GM06990 (cell line): ENCODE results near the gene GOLT1A.

Experiments
- DNase-seq: peaks from one replicate; pipeline ENCODE4 v3.0.0-alpha.2; 2011; ENCODE audit not compliant: insufficient read length; ENCODE audit errors: extremely low read depth
- H3K27me3 ChIP-seq: replicated peaks from 2 replicates; pipeline ENCODE4 v1.6.0; 2011; ENCODE audit warnings: low read length; ENCODE audit not compliant: control insufficient read depth, insufficient read depth
- H3K36me3 ChIP-seq: 2 replicates; pipeline ENCODE4 v1.5.1; 2011; ENCODE audit warnings: low read length; ENCODE audit not compliant: control insufficient read depth, insufficient read depth
- H3K4me3 ChIP-seq: replicated peaks from 2 replicates; pipeline ENCODE4 v1.5.1; 2011; ENCODE audit warnings: low read depth, mild to moderate bottlenecking, control low read depth, low read length
- TF ChIP-seq, protein P1 (sequence below): IDR thresholded peaks from 2 replicates; pipeline ENCODE4 v1.5.1; 2011; ENCODE audit warnings: low read length, control low read depth, mild to moderate bottlenecking, inconsistent platforms; ENCODE audit not compliant: insufficient read depth, poor library complexity, severe bottlenecking

GOLT1A gene

DNA sequence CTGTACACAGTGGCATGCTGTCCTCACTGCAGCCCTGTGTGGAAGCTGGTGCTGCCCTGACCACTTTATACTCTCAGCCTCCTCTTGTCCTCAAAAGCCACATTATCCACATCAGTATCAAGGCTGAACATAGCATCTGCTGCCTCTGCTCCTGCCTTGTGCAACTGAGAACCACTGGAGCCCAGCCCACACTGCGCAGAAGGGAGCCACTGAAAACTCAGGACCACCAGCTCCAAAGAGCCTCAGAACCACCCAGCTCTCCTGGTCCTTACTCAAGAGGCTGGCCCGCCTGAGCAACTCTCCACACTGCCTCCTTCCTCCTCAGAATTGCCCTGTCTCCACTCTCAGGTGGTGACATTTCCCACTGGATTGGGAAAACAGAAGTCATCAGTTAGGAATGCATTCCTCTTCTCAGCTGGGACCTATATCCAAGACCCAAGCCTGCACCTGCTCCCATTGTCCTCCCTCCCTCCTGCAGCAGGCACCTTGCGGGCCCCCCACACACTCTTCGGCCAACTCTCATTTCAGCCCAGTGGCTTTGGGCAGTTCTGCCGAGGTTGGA is 10.5 kb downstream of the GOLT1A start:
- Histone ChIP-seq H3K27me3 (no peaks in the 10 kb centered on the region; the same call in none of the 2 replicates), H3K36me3 (no peaks in the 10 kb centered on the region), H3K4me3 (no peak overlapping the region)
- TF ChIP-seq, protein P1, sequence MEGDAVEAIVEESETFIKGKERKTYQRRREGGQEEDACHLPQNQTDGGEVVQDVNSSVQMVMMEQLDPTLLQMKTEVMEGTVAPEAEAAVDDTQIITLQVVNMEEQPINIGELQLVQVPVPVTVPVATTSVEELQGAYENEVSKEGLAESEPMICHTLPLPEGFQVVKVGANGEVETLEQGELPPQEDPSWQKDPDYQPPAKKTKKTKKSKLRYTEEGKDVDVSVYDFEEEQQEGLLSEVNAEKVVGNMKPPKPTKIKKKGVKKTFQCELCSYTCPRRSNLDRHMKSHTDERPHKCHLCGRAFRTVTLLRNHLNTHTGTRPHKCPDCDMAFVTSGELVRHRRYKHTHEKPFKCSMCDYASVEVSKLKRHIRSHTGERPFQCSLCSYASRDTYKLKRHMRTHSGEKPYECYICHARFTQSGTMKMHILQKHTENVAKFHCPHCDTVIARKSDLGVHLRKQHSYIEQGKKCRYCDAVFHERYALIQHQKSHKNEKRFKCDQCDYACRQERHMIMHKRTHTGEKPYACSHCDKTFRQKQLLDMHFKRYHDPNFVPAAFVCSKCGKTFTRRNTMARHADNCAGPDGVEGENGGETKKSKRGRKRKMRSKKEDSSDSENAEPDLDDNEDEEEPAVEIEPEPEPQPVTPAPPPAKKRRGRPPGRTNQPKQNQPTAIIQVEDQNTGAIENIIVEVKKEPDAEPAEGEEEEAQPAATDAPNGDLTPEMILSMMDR: no peak
- DNase-seq: no peak

DNA sequence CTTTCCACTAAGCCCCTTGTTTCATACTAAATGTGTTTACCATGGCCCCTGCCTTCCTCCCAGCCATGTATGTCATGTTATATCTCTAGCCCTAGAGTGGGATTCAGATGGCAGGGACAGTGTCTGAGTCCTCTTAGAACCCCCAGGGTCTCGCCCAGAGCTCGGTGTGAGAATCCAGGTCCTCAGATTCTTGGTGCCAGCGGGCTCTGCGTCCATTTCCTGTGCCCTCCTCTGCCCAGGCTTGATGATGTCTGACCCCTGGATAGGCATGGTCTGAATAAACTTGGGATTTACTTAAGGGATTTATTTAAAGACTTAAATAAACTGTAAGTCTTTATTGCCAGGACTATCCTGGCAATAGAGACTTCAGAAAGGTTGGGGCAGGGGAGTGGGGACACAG is 11.3 kb downstream of the GOLT1A start:
- TF ChIP-seq, protein P1: no peak
- DNase-seq: no peak
- Histone ChIP-seq H3K36me3 (no peaks in the 10 kb centered on the region), H3K4me3 (no peak overlapping the region), H3K27me3 (no peaks in the 10 kb centered on the region; the same call in none of the 2 replicates)

DNA sequence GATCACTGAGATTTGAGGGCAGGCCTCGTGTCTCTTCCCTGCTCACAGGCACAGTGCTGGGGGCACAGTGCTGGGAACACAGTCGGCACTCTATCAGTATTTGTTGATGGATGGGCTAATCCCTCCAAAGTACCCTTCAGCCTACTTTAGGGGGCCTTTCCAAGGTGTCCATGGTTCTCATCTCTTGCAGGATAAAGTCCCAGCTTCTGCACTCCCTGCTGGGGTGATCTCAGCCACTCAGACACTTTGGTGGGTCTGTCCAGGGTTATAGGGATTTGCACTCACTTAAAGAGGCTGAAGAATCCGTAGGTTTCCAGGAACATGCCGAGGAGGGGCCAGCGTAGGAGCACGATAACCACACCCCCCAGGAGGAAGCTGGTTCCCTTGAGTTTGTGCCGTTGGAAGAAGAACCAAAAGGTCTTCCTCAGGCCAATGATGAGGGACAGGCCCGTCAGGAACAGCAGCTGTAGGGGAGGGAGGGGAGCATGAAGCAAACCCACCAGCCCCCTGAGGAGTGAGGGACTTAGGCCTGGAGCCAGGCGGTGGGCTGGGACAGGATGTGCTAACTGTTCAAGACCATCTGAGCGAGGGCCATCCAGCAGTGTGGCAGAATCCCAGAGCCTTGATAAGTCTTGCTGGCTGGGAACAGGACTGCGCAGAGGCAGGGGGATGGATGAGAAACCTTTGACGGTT is 12.3 kb downstream of the GOLT1A start:
- H3K4me3 ChIP-seq: no peak overlapping the region
- TF ChIP-seq, protein P1: no peak
- H3K36me3 ChIP-seq: no peaks in the 10 kb centered on the region
- H3K27me3 ChIP-seq: peaks cover 1% of the 10 kb centered on the region
- DNase-seq: no peak

DNA sequence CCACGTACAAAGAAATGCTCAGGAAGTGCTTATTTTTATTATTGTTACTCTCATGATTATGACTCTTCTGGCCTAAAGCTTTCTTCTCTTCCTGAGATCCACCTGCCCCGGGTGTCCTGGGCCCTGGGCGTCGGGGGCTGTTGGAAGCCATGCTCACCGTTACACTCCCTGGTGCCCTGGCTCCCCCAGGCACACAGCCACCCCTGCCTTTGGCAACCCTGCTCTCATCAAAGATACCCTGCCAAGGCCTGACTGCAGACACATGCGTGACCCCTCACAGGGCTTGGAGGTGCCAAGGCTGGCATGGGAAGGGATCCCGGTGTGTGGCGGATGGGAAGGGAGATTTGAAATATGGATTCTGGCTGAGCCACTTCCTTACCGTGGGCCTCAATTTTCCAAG is 14.2 kb downstream of the GOLT1A start:
- H3K27me3 ChIP-seq: peaks cover 1% of the 10 kb centered on the region
- no peak for DNase-seq
- TF ChIP-seq, protein P1: no peak
- no peaks in the 10 kb centered on the region for H3K36me3 ChIP-seq
- no peak overlapping the region for H3K4me3 ChIP-seq

DNA sequence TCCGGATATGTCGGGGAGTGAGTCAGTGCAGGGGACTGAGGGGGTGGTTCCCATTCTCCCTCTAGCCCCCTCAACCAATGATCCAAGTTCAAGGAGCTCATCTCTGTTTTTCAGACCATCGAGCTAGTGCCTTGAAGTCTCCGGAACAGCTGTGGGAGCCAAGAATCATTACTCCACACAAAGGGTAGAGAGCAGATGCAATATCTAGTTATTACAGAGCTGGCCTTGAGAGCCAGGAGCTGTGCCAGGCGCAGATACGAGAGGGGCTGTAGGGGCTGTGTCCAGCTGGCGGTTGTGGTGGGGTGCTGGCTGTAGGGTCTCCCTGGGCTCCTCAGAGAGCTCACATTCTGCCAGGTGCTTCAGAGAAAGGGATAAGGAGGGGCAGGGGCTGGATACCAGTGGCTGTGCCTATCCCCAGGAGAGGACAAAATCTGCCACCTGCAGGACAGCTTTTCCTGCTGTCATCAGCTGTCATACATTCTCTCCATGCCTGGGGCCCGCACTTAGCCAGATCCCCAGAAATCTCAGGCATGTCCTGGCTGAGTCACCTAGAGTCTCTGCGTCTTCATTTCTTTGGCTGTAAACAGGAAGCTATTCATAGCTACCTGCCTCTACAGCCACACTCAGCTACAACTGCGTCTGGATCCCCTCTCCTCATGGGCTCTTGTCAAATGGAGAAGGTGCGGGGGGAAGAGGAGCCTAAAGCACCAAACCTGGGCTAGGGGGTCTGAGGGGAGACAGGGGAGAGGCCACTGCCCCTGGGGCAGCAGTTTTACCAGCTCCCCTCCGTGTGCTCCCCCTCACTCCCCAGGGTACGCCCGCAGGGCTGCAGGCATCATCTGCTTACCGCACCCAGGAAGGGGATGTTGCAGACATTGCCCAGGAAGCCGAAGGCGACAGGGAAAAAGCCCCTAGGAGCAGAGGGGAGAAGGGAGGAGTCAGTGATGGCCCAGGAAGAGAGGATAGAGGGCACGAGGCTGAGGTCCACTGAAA is 15.1 kb downstream of the GOLT1A start:
- H3K36me3 ChIP-seq: no peaks in the 10 kb centered on the region
- no peak overlapping the region for H3K4me3 ChIP-seq
- H3K27me3 ChIP-seq: peaks cover 1% of the 10 kb centered on the region
- TF ChIP-seq, protein P1: no peak
- no peak for DNase-seq
